ENCODE measurements around the gene DNAJC5. TPM values are rescaled to one million over a fixed set of nuclear protein-coding genes. Genes with fewer than 3 reads are reported as not detected.
"Not testable (repeated sequence)": the region's sequence is repeated elsewhere in the genome, so short reads cannot be mapped to it uniquely, and the experiment has no call there.

The DNAJC5 gene
- total RNA-seq, 1 experiment from 2014 or later: 60.9 TPM

DNA sequence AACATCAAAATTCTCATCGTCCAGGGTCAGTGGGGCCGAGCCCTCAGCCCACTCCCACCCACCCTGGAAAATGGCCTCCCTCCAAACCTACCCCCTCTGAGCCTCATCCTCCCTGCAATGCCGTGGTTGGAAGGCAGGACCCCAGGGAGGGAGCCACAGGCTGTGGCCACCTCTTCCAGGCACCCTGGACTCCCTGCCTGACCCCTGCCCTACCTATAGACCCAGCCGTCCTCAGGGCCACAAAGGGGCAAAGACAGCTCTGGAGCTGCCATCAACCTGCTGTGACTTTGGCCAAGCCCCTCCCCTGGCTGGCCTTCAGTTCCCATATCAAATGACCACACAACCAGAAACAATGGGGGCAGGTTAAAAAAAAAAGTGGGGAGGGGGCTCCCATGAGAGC, 63.5 kb downstream of the DNAJC5 start:
- DNase-seq (ENCODE audit: low read depth): no peak
- in situ Hi-C loops (cut with HindIII; ENCODE audit: low pct_unique_long_range_greater_than_20kb, low sequenced_read_pairs): no loop called here

DNA sequence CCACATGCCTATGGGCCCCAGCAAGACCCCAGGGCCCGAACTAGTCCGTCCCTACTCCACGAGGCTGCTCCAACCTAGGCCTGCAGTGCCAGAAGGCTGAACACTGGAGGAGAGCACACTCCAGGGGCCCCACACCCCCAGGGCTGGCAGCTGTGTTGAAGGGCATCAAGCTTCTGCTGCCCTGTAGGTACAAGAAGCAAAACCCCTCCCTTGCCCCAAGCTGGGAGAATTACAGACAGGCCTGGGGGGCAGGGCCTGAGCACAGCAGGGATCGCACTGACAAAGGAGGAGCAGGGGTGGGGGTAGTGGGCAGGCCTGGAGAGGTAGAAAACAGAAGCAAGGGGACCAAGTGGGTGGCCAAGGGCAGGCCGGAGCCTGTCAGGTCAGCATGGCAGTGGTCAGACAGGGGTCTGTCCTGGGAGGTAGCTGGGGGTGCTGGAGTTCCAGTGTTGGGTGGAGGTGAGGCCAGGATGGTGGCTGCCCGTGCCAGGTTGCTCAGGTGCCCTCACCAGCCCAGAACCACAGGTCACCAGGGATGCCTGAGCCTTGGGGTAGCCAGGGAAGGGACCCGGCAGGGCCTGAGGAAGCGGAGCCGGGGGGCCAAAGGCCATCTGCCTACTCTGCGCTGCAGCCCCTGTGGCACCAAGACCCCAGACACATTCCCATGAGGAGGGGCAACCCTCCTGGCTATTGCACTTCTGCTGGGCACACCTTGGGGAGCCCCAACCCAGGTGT, 64.2 kb downstream of the DNAJC5 start:
- no peak for DNase-seq (ENCODE audit: low read depth)
- in situ Hi-C loops (cut with HindIII; ENCODE audit: low pct_unique_long_range_greater_than_20kb, low sequenced_read_pairs): no loop called here

DNA sequence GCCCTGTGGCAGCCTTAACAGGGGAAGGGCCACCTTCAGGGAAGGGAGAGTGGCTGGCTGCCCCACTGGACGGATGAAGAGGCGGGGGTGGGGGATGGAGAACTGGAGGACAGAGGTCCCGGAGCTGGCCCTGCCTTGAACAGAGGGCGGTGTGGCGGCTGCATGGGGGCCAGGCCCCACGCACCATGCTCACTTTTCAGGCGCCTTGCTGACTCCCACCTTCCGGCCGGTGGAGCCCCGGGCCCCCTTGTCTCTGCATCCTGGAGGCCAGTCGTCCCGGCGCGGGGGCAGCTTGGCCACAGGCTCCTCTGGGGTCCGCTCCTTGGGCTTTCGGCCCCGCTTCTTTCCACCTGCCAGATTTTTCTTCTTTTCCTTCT, 64.8 kb downstream of the DNAJC5 start:
- no peak for DNase-seq (ENCODE audit: low read depth)
- in situ Hi-C loops (cut with HindIII; ENCODE audit: low pct_unique_long_range_greater_than_20kb, low sequenced_read_pairs): no loop called here

DNA sequence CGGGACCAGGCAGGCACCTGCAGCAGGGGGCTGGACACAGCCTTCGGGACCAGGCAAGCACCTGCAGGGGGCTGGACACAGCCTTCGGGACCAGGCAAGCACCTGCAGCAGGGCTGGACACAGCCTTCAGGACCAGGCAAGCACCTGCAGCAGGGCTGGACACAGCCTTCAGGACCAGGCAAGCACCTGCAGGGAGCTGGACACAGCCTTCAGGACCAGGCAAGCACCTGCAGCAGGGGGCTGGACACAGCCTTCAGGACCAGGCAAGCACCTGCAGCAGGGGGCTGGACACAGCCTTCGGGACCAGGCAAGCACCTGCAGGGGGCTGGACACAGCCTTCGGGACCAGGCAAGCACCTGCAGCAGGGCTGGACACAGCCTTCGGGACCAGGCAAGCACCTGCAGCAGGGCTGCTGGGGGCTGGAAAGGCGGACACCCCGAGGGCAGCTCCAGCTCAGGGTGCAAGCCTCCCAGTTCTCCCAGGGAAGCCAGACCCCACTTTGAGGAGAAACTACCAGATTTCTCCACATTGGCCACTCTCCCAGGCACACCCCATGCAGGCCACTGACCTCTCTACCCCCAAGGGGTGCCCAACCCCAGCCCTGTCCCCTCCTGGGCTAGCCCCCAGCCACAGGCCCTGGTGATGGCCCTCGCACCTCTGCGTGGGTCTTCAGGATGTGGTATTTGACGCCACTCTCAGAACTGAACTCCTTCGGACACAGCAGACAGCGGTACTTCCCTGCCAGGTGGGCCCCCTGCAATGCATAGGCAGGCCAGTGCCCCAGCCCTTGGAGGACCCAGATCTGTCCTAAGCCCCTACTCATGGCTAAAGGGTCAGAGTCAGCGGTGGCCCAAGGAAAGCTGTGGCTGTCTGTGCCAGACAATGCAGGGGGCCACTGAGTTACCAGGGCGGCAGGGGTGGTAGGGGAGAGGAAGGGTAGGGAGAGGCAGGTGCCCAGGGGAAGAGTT, 66.0 kb downstream of the DNAJC5 start:
- DNase-seq (ENCODE audit: low read depth); in situ Hi-C loops (cut with HindIII; ENCODE audit: low pct_unique_long_range_greater_than_20kb, low sequenced_read_pairs): not testable (repeated sequence)

DNA sequence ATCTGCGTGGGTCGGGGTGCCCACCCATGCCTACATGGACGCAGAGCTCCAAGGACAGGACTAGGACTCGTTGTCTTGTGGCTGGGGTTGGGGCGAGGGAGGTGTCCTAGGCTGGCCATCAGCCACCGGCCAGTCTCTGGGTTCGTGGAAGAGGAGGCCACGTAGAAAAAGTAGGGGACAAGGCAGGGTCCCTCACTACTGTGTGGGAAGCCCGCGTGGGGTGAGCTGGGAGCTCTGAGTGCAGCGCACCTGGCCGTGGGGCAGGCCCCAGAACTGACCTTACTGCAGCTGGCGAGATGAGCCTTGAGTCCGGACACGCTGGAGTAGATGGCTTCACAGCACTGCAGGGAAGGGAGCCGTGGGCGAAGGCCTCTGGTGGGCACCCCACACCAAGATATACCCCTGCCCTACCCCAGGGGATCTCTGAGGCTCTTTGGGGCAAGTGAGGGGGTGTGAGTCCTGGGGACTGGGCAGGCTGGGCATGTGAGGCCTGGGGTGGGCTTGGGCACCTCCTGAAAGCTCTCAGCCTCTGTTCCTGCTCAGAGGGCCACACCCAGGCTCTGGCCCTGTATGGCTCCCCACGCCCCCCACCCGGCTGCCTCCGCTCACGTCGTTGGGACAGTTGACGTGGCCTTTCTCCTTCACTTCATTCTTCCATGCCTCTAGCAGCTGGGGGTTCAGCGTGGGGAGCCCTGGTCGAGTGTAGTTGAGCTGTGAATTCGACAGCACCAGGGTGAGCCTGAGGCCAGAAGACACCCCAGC, 66.9 kb downstream of the DNAJC5 start:
- in situ Hi-C loops (cut with HindIII; ENCODE audit: low pct_unique_long_range_greater_than_20kb, low sequenced_read_pairs): no loop called here

DNA sequence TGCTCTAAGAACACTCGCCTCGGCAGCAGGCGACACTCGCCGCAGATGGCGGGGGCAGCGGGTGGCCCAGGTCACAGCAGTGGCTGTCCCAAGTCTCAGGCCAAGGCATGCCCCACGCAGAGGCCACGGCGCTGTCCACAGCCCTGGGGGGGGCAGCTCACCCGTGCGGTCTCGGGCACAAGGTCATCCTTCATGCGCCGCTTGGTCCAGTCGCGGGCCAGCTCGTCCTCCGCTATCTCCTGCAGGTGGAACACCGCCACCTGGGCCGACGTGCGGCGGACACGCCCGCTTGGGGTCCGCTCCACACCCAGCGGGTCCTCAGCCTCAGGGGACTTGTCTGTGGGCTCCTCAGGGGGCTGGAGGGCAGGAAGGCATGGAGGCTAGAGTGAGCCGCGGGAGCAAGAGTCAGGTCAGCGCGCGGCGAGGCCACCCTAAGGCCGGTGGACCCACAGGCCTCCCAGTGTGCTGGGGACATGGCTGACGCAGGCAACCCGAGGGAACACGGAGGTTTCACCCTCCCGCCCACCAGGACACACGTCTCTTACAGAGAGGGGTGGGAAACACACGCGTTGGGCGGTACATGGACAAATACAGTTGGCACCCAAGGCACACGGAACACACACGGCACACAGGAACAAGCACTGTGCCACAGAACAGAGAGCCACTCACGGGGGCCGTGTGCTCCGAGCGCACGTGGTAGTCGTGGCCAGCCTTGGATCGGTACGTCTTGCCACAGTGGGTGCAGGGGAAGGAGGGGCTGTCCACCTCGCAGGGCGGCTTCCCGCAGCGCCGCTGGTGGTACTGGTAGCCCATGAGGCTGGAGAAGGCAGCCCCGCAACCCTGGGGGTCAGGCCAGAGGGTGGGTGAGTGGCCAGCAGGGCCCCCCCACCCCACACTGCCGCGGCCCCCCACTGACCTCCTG, 67.8 kb downstream of the DNAJC5 start:
- DNase-seq (ENCODE audit: low read depth): no peak
- in situ Hi-C loops (cut with HindIII; ENCODE audit: low pct_unique_long_range_greater_than_20kb, low sequenced_read_pairs): no loop called here

More for the DNA sequence above, 66.9 kb downstream of the DNAJC5 start:
- DNase-seq (ENCODE audit: low read depth): no peak

DNA sequence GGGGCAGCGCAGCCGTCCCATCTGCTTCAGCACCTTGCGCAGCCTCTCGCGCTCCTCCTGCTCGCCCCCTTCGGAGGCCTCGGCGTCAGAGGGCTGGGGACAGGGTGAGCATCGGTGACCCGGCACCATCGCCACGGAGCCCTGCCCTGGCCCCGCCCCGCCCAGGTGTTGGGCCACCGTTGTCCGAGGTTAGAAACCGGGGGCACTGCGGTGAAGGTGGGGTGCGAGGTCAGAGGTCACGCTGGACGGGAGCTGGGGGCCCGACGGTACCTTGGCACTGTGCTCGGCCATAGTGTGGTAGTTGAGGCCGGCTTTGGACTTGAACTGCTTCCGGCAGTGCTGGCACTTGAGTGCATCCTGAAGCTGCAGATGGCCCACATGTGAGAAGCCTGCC, 68.4 kb downstream of the DNAJC5 start:
- no peak for DNase-seq (ENCODE audit: low read depth)
- in situ Hi-C loops (cut with HindIII; ENCODE audit: low pct_unique_long_range_greater_than_20kb, low sequenced_read_pairs): no loop called here

DNA sequence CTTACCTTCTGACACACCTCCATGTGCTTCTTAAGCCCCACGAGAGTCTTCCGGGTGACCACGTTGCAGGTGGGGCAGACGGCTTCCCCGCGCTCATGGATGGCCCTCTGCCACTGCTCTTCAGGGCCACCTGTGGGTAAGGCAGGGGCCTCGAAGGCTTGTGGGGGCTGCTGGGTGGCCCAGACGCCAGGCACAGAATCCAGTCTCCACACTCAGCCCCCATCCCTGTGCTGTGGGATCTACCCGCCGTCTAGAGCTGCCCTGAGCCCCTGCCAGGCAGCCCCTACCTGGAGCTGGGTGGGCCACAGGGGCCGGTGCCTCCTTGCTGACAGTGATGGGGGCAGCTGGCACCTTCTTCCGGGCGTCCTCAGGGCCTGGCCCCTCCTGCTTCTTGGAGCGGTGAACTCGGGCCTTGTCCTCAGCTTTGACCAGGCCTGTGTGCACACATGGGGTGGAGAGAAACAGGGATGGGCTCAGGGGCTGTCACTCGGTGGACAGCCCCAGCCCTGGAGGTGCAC, 68.9 kb downstream of the DNAJC5 start:
- in situ Hi-C loops (cut with HindIII; ENCODE audit: low pct_unique_long_range_greater_than_20kb, low sequenced_read_pairs): no loop called here
- DNase-seq (ENCODE audit: low read depth): no peak

DNA sequence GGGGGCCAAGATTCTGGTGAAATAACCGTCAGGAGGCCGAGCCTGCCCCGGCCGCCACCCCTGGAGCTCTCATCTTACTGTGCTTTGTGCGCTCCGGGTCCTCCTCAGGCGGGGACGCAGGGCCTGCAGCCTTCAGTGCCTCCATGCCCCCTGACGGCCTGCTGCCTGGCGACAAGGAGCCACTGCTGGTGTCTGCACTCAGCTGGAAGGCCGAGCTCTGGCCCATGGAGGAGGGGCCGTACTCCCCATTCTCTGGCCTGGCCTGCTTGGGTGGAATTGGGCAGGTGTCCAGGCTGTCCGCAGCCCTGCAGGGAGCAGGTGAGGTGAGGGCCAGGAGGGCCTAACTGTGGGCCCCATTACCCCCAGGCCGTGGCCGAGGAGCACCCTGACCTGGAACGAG, 69.5 kb downstream of the DNAJC5 start:
- no peak for DNase-seq (ENCODE audit: low read depth)
- in situ Hi-C loops (cut with HindIII; ENCODE audit: low pct_unique_long_range_greater_than_20kb, low sequenced_read_pairs): no loop called here

DNA sequence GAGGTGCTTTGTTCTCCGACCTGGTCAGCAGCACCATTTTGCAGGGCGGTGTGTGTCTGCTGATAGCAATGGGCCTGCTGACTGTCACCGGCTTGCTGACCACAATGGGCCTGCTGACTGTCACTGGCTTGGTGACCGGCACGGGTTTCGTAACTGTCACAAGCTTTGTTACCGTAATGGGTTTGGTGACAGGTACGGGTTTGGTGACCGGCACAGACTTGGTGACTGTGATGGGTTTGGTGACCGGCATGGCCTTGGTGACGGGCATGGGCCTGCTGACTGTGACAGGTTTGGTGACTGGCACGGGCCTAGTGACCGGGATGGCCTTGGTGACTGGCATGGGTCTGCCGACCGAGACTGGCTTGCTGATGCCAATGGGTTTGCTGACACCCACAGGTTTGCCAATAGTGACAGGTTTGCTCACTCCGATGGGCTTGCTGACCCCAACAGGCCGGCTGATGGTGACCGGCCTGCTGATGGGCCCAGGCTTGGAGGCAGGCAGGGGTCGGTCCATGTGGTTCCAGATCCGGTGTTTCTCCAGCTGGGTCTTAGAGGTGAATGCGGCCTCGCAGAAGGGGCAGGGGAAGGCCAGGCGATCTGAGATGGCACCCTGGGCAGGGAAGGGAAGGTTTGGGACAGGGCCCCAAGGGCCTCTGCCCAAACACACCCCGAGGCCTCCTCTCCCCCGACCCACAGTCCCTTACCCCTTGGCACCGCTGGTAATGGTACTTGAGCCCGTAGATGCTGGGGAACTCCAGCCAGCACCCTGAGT, 71.4 kb downstream of the DNAJC5 start:
- in situ Hi-C loops (cut with HindIII; ENCODE audit: low pct_unique_long_range_greater_than_20kb, low sequenced_read_pairs): no loop called here
- DNase-seq (ENCODE audit: low read depth): no peak

DNA sequence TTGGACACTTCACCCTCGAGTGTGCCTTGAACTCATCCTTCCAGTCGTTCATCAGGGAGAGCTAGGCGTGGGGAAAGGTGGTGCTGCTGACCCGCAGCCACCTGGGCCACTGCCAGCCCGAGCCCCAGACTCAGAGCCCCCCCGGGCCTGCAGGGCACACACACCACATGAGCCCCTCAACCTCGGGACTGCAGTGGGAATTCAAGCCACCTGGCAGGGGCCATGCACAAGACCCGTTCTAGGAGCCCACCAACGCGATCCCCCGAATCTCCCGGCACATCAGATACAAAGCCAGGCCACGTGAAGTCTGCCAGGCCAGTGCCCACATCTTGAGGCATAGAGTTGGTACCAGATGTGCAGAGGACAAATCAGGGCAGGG, 72.0 kb downstream of the DNAJC5 start:
- in situ Hi-C loops (cut with HindIII; ENCODE audit: low pct_unique_long_range_greater_than_20kb, low sequenced_read_pairs): no loop called here
- no peak for DNase-seq (ENCODE audit: low read depth)

DNA sequence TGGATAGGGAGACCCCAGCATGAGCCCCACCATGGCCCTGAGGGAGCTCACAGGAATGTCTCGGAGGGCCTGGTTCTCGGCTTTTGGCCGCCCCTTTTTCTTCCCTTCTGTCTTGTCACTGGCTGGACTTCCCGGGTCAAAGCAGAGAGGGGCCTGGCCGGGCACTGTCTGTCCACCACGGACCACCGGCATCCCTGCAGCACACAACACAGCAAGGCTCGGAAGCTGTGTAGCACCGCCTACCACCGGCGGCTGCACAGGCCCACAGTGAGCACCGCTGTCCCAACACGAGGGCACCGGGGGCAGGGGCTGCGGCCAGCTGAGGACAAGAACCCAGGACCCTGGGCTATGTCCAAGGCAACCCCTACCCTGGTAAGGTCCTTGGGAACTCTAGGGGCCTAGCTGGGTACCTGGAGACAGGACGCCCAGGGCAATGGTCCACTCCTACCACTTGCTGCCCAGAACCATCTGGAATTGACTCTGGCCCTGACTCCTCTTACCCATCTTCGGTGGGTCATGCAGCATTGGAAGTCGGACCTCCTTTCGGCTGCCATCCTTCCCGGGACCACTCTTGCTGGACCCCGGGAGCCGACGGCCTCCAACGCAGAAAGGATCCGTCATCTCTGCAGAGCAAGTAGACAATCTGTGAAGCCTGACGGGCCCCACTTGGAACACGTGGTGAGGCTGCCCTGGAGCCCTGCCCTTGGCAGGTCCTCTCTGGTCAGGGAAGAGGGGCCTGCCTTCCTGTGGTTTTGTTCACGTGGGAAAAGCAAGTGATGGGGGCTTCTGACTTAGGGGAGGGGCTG, 72.6 kb downstream of the DNAJC5 start:
- in situ Hi-C loops (cut with HindIII; ENCODE audit: low pct_unique_long_range_greater_than_20kb, low sequenced_read_pairs): no loop called here
- DNase-seq (ENCODE audit: low read depth): no peak

DNA sequence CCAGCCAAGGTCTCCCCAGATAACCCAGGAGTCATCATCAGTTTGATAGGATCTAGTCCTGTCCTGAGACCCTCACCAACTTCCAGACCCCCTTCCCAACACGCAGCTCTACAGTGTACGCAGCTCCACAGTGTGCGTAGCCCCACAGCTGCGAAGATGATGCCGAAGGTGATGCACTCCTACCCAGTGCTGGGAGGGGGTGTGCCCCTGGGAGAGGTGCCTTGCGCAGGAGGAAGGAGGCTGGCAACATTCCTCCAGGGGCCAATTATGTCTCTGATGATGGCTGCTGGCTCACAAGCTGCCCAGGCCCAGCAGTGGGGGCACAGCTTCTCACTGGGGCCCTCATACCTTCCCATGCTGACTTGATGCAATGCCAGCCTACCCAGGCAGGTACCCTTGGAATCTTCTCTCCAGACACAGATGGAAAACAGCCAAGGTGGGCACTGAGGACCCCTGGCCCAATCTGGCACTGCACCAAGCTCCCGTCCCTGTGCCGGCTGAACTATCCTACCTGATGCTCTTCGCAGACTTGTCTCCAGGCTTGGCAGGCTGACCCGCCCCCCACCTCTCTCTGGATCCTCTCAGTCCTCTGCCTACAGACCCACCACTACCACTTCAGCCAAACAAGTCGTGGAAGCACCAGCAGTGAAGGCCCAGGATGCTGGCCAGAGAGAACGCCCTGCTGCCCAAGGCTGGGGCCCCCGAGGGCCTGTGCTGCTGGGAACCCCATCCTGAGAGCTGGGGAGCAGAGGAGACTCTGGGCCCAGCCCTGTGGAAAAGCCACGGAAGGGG, 73.4 kb downstream of the DNAJC5 start:
- in situ Hi-C loops (cut with HindIII; ENCODE audit: low pct_unique_long_range_greater_than_20kb, low sequenced_read_pairs): no loop called here
- no peak for DNase-seq (ENCODE audit: low read depth)

DNA sequence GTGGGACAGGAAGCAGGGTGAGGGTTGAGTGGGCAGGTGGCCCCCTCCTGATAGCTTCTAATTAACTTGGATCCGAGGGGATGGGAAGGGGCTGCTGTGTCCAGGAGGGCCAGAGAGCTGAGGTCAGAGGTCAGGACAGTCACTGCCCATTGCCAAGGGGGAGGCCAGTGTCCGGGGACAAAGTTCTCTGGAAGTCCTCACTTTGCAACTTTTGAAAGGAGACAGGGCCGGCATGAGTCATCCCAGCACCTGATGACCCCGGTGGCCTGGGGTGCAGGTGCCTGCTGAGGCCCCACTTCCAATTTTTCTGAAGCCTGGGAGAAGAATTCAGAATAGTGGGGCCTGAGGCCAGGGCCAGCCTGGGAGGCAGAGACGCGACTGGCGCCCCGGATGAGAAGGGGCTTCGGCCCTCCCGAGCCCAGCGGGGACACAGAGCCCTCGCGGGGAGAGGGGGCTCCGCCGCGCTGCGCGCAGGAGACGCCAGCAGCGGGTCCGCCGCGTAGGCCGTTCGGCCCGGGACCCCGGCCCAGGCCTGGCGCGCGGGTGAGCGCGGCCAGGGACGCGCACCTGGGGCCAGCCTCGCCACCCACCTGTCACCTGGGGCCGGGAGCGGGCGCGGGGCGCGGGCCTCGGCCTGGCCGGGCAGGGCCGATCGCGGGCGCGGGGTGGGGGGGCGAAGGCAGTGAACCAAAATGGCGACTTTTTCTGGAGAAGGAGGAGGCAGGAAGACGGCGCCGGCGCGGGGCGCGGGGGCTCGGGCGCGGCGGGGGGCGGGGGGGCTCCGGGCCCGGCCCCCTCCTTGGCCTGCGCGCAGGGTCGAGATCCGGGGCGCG, 74.2 kb downstream of the DNAJC5 start:
- DNase-seq (ENCODE audit: low read depth): no peak
- in situ Hi-C loops (cut with HindIII; ENCODE audit: low pct_unique_long_range_greater_than_20kb, low sequenced_read_pairs): no loop called here
